ENCODE results near the gene NCF4.

DNA sequence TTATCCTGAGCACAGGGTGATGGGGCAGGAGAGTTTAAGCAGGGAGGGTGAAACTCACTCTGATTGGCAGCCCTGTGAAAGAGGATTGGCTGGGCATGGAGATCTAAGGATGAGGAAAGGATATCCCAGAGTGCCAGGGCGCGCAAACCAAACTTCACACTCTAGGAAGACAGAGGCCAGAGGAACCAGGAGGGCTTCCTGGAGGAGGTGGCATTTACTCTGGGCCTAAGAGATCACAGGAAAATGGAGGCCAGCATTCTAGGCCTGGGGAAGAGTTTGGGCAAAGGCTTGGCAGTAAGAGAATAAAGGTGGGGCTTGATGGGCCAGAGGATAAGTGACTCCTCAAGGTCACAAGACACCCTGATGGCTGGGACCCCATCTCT lies 377 bp upstream of the NCF4 start:
- TF ChIP-seq, protein P1, sequence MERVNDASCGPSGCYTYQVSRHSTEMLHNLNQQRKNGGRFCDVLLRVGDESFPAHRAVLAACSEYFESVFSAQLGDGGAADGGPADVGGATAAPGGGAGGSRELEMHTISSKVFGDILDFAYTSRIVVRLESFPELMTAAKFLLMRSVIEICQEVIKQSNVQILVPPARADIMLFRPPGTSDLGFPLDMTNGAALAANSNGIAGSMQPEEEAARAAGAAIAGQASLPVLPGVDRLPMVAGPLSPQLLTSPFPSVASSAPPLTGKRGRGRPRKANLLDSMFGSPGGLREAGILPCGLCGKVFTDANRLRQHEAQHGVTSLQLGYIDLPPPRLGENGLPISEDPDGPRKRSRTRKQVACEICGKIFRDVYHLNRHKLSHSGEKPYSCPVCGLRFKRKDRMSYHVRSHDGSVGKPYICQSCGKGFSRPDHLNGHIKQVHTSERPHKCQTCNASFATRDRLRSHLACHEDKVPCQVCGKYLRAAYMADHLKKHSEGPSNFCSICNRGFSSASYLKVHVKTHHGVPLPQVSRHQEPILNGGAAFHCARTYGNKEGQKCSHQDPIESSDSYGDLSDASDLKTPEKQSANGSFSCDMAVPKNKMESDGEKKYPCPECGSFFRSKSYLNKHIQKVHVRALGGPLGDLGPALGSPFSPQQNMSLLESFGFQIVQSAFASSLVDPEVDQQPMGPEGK (CRISPR knock-in tag; IDR thresholded peaks at IDR 0.05; ENCODE audit: borderline replicate concordance), result no peak
- TF ChIP-seq, protein P2, sequence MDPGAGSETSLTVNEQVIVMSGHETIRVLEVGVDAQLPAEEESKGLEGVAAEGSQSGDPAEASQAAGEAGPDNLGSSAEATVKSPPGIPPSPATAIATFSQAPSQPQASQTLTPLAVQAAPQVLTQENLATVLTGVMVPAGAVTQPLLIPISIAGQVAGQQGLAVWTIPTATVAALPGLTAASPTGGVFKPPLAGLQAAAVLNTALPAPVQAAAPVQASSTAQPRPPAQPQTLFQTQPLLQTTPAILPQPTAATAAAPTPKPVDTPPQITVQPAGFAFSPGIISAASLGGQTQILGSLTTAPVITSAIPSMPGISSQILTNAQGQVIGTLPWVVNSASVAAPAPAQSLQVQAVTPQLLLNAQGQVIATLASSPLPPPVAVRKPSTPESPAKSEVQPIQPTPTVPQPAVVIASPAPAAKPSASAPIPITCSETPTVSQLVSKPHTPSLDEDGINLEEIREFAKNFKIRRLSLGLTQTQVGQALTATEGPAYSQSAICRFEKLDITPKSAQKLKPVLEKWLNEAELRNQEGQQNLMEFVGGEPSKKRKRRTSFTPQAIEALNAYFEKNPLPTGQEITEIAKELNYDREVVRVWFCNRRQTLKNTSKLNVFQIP (CRISPR knock-in tag; IDR thresholded peaks at IDR 0.05; ENCODE audit: borderline replicate concordance, low read depth), result no peak
- TF ChIP-seq BACH2 (CRISPR knock-in tag; IDR thresholded peaks at IDR 0.05; ENCODE audit: borderline replicate concordance) (no peak), ISL1 (CRISPR knock-in tag; IDR thresholded peaks at IDR 0.05) (no peak), PPARA (CRISPR knock-in tag; IDR thresholded peaks at IDR 0.05; ENCODE audit: borderline replicate concordance) (no peak), SNAI2 (CRISPR knock-in tag; IDR thresholded peaks at IDR 0.05) (no peak), RARB (CRISPR knock-in tag; IDR thresholded peaks at IDR 0.05) (no peak), ESRRG (CRISPR knock-in tag; IDR thresholded peaks at IDR 0.05) (no peak), ZNF8 (CRISPR knock-in tag; IDR thresholded peaks at IDR 0.05) (no peak), ZFP3 (CRISPR knock-in tag; IDR thresholded peaks at IDR 0.05) (no peak), CSDC2 (CRISPR knock-in tag; IDR thresholded peaks at IDR 0.05) (no peak), ZNF565 (CRISPR knock-in tag; conservative IDR thresholded peaks at IDR 0.05; ENCODE audit: low read depth) (no peak), ARNTL (CRISPR knock-in tag; IDR thresholded peaks at IDR 0.05; ENCODE audit: borderline replicate concordance, low read depth) (no peak)
